RWPE2 (cell line): ENCODE data around the gene SHROOM2.

Source experiments
- ATAC-seq: fragments of 200-7000 bp; cut with Tn5 transposase; 3 replicates; pipeline ENCODE4 v1.9.1; 2021; ENCODE audit warnings: low read depth
- DNase-seq: peaks from one replicate; pipeline ENCODE4 v3.0.0-alpha.2; 2020; ENCODE audit warnings: low spot score
- H3K27ac ChIP-seq: fragments of 450-650 bp; 2 replicates; pipeline ENCODE4 v1.5.1; 2017; ENCODE audit warnings: mild to moderate bottlenecking; ENCODE audit not compliant: poor library complexity, severe bottlenecking
- H3K27me3 ChIP-seq: fragments of 250-450 bp; sonication (Bioruptor Pico); 2 replicates; pipeline ENCODE4 v1.5.1; 2021; ENCODE audit warnings: mild to moderate bottlenecking, moderate library complexity; ENCODE audit not compliant: insufficient read depth, poor library complexity, severe bottlenecking
- H3K36me3 ChIP-seq: fragments of 250-450 bp; sonication (Bioruptor Pico); 2 replicates; pipeline ENCODE4 v1.5.1; 2020; ENCODE audit warnings: low read depth, mild to moderate bottlenecking, moderate library complexity
- H3K4me1 ChIP-seq: fragments of 250-450 bp; sonication (Bioruptor Pico); 2 replicates; pipeline ENCODE4 v1.5.1; 2021; ENCODE audit warnings: mild to moderate bottlenecking, moderate library complexity; ENCODE audit not compliant: insufficient read depth, poor library complexity, severe bottlenecking
- H3K4me3 ChIP-seq: fragments of 250-450 bp; sonication (Bioruptor Pico); 2 replicates; pipeline ENCODE4 v1.5.1; 2021; ENCODE audit warnings: mild to moderate bottlenecking, moderate library complexity; ENCODE audit not compliant: severe bottlenecking
- H3K9me3 ChIP-seq: fragments of 250-450 bp; sonication (Bioruptor Pico); 2 replicates; pipeline ENCODE4 v1.5.1; 2021; ENCODE audit warnings: mild to moderate bottlenecking, moderate library complexity; ENCODE audit not compliant: severe bottlenecking
- CTCF ChIP-seq: fragments of 450-650 bp; IDR thresholded peaks from one replicate; pipeline ENCODE4 v1.5.1; 2017; ENCODE audit warnings: mild to moderate bottlenecking, moderate library complexity; ENCODE audit not compliant: poor library complexity, severe bottlenecking

SHROOM2 gene

GRCh38 chrX:9958183-9958582 lies 172.0 kb downstream of the SHROOM2 start:
- H3K9me3 ChIP-seq, result no peaks in the 10 kb centered on the region
- no peaks in the 10 kb centered on the region for H3K27me3 ChIP-seq
- H3K27ac ChIP-seq, result no peak overlapping the region
- no peaks in the 10 kb centered on the region for H3K36me3 ChIP-seq
- TF ChIP-seq CTCF, result no peak
- DNase-seq, result no peak
- no peak overlapping the region for H3K4me3 ChIP-seq
- no peak for ATAC-seq
- H3K4me1 ChIP-seq, result no peaks in the 10 kb centered on the region

GRCh38 chrX:9961750-9962149 lies 175.5 kb downstream of the SHROOM2 start:
- H3K27ac ChIP-seq, result no peak overlapping the region

GRCh38 chrX:9966775-9967408 lies 180.7 kb downstream of the SHROOM2 start, which contains the start of gene CLDN34:
CLDN34 (plus strand) TSS chrX:9967358; CDS start chrX:9967358, 0 bp downstream.
- no peak for ATAC-seq

More at GRCh38 chrX:9961750-9962149, 175.5 kb downstream of the SHROOM2 start:
- no peak for DNase-seq
- no peak for TF ChIP-seq CTCF
- H3K4me1 ChIP-seq, result no peaks in the 10 kb centered on the region
- no peak overlapping the region for H3K4me3 ChIP-seq
- ATAC-seq, result no peak
- H3K9me3 ChIP-seq, result no peaks in the 10 kb centered on the region
- H3K36me3 ChIP-seq, result no peaks in the 10 kb centered on the region
- H3K27me3 ChIP-seq, result no peaks in the 10 kb centered on the region

GRCh38 chrX:9977635-9978034 lies 191.4 kb downstream of the SHROOM2 start:
- H3K36me3 ChIP-seq, result no peaks in the 10 kb centered on the region
- no peaks in the 10 kb centered on the region for H3K4me1 ChIP-seq
- no peak for DNase-seq
- H3K9me3 ChIP-seq, result no peaks in the 10 kb centered on the region
- H3K4me3 ChIP-seq, result no peak overlapping the region
- no peak overlapping the region for H3K27ac ChIP-seq
- ATAC-seq, result no peak
- no peak for TF ChIP-seq CTCF
- H3K27me3 ChIP-seq, result no peaks in the 10 kb centered on the region

More at GRCh38 chrX:9966775-9967408, 180.7 kb downstream of the SHROOM2 start, which contains the start of gene CLDN34:
- no peak for TF ChIP-seq CTCF
- Histone ChIP-seq H3K4me3 (no peak within 1 kb of the TSS), H3K36me3 (no peaks in the 10 kb centered on the region), H3K27ac (no peak within 1 kb of the TSS), H3K4me1 (no peaks in the 10 kb centered on the region), H3K27me3 (no peaks in the 10 kb centered on the region), H3K9me3 (no peaks in the 10 kb centered on the region)
- no peak for DNase-seq

GRCh38 chrX:9980401-9980800 lies 194.2 kb downstream of the SHROOM2 start:
- no peak overlapping the region for H3K27ac ChIP-seq
- DNase-seq (no peak), ATAC-seq (no peak)
- H3K36me3 ChIP-seq, result no peaks in the 10 kb centered on the region
- no peak overlapping the region for H3K4me3 ChIP-seq
- H3K27me3 ChIP-seq, result no peaks in the 10 kb centered on the region
- H3K9me3 ChIP-seq, result no peaks in the 10 kb centered on the region
- TF ChIP-seq CTCF, result no peak
- no peaks in the 10 kb centered on the region for H3K4me1 ChIP-seq
